HT1080 (cell line): ENCODE measurements around the gene WNT10A. TPM values are rescaled to one million over a fixed set of nuclear protein-coding genes. Genes with fewer than 3 reads are reported as not detected.

Experiments
- DNase-seq: peaks from one replicate; pipeline ENCODE4 v3.0.0-alpha.2; 2015; ENCODE audit warnings: low read depth
- total RNA-seq: library from RNA; depleted of rRNA; stranded (reverse); fragments of >200 nt; shearing (Covaris generic); gene quantifications from 2 replicates; pipeline ENCODE4 v1.2.3, GENCODE V29; 2014

Gene WNT10A
- total RNA-seq, 1 experiment from 2014 or later = not detected

GRCh38 chr2:218892693-218893348 is 12.2 kb downstream of the WNT10A start:
- peak; percentile 44 for DNase-seq

DNA sequence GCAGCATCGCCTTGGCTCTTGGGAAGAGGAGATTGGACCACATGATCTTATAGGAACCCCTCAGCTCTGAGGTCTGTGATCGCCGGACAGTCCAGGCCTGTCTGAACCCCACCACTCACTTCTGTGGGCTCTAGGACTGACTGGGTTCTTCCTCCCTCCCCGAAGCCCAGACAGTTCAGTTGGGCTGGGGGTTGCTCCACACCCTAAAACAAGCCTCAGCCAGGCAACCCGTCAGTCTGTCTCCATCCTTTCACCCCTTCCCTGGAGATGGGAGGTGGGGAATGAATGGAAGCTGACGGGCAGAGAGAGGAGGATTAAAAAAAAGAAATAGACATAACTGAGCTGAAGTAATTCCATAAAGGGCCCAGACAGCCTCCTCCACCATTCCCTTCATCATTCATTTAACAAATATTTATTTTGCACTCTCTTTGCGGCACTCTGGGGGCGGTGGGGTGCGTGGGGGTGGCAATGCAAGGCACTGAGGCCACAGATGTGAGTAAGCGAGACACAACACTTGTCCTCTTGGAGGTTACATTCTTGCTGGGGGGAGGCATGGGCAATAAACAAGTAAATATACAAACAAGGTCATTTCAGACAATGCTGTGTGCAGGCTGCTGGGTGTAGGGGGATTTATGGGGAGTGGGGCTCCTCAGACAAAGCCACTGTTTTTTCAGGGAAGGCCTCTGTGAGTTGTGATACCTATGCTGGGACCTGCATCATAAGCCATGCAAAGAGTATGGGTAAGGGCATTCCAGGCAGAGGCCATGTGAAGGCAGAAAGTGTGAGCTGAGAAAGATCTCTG is 12.9 kb downstream of the WNT10A start:
- DNase-seq = no peak

DNA sequence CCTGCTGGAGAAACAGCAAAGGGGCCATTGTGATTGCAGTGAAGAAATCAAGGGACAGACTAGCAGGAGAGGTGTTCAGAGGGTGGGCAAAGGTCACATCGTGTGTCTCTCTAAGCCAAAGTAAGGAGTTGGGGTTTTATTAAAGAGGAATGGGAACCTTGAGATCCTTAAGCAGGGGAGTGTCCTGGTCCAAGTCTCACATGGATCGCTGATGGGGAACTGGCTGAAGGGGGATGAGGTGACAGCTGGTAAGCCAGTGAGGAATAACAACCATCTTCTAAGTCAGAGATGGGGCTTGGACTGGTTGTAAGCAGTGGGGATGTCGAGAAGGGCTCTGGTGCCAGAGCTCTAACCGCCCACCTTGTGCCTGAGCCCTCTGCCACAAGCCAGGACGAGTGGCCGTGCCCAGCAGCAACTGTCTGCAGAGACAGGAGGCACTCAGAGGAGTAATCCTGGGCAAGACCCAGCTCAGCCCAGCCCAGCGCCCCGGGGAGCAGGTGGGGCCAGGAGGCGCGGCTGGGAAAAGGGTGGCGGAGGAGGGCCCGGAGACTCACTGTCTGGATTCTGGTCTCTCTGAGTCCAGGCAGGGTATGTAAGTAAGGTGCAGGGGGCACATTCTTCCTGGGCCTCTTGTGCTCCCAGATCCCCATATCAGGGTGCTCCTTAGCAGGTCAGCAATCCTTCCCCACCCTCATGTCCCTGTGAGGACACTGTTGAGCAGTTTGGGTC is 13.7 kb downstream of the WNT10A start:
- no peak for DNase-seq

DNA sequence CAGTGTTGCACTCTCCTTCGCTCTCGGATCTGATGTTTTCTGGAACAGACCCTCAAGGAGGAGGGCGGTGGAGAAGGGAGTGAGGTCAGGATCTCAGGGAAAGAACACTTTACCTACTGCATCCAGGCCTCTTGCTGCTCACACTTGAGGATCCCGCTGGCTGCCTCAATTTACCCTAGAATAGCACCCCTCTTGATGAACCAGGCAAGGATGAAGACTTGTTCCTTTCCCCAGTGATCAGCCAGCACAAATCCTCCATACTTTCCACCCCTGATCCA is 14.2 kb downstream of the WNT10A start:
- DNase-seq = no peak

DNA sequence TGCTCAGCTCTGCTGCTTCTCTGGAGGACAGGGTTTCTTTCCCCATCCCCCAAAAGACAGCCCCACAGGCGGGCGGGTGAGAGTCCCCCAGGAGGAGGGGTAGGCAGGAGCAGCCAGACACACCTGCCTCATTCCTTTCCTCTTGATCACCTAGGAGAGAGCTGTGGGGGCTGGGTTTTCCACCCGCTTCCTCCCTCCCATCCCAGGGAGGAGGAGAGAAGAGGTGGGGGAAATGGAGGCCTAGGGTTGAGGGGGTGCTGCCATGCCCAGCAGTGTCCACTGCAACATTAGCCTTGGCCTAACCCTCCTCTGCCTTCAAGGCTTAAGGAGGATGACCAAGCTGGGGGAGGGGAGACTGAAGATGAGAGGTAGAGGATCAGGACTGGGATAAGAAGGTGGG is 14.7 kb downstream of the WNT10A start:
- DNase-seq = no peak

DNA sequence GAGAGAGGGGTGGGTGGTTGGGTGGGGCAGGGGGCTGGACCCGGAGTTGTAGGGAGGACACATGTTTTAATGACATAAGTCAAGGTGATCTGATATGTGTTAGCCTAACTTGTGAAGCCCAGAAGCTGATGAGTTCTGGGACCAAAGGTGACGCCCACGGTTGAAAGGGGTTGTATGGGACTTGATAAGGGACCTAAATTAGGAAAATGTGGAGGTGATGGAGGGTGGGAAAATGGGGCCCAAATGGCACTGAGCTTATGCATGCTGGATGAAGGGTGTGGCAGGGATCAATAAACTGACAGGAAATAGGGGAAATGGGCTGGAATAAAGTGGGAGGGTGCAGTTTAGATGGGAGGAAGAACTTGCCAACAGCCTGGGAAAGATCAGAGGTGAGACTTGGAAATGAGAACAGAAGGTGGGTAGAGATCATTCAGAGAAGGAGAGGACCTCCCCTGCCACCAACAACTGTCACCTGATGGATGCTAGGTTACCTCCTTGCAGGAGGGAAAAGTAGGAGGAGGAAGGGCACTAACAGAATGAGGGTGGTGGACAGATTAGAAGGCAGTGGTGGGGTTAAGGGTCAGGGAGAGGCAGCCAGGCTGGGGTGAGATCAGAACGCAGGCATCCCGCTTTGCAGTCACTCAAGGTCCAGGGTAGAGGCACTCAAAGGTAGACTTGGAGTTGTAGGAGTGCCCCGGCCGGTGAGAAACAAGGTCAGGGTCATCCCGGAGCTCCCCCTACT is 15.3 kb downstream of the WNT10A start:
- no peak for DNase-seq

DNA sequence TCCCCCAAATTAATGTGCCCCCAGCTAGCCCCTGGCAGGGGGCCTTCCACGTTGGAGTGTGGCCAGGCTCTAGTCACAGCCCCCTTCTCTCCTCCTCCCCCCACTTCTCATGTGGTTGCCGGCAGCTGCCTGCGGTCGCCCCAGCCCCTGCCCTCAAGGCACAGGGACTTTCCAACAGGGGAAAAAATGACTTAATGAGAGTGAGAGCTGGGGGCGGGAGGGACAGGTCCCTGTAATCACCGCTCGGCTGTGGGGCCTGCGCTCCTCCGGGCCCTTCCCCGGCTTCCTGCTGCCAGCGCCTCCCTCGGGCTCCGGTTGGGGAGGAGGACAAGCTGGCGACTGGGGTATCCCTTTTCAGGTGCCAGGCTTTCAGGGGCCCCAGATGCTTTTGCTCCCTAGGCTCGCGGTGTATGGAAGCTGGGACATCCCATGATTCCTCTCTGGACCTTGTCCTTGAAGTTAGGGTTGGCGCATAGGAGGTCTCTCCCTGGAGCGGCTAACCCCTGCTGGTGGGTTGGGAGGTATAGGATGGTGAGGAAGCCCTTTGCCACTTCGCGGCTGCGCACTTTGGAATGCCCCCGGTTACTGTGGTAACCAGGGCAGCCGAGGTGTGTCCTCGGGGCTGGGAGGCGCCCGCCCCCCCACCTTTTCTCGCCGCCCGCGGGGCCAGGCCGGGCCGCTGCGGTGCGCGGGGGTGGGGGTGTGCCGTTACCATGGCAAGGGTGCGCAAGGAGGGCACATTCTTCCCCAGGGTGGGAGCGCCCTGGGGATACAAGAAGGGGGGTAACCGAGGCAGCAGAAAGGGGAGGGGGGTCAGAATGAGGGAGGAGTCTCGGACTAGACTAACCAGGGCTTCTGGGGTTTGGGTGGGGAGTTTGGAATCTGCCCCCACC is 16.1 kb downstream of the WNT10A start:
- peak; percentile 30 for DNase-seq

DNA sequence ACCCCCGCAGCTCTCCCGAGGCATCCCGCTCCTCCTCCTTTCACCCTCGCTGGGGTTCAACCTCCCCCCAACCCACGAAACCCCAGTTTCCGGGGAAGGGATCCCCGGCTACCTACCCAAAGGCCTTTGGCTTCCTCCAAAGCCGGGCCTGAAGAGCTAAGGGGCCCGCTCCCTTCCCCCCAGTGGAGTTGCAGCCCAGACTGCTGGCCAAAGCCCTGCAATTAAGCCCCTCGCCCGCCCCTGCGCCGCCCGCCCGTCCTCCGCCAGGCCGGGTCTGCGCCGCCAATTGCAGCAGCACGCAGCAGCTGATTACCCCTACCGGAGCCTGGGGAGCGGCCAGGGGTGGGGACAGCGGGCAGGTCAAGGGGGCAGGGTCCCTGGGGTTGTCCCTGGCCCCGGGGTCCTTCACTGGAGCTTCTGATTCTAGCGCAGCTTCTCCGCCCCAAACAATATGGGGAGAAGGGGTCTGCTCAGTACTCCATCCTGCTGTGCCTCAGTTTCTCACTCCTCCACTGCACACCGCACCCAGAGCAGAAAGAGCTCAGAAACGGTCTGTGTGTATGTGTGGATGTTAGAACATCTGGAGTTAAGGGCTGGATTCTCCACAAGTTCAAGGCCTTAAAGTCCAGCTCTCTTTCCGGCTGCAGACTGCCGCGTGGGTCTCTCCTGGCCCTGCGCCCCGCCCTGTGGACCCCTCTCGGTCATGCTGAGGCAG is 16.9 kb downstream of the WNT10A start:
- no peak for DNase-seq

DNA sequence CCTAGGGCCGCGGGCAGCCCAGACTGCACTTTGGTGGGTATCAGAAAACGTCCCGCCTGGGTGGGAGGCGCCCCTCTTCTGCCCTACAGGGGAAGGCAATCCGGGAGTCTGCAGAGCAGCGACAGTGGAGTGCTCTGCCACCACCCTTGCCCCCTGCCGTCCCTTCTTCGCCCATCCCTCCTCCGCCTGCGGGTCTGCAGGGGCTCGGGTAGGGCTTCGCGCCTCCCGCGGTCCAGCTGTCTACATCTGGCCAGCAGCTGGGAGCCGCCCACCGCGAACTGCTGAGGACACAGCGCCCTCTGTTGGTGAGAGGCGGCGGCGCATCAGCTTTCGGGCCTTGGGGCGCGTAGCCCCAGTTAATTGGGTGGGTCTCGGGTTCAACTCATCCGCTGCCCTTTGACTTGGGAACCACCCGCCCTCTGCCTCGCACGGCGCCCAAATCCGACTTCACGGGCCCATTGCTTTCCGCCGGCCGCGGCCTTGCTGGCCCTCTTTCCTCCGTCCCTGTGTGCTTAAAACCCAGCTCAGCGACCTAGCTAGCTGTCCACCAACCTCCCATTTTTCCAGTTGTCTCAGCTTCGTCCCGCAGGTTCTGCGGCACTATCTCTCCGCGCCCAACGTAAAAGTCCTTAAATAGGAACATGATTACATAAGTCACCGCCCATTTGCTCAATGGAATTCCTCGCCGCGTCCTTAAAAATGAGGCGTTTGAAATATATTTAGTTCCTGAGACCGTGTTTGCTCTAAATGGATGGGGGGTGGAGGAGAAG is 17.6 kb downstream of the WNT10A start:
- peak; percentile 29 for DNase-seq

GRCh38 chr2:218899147-218899546 is 18.5 kb downstream of the WNT10A start:
- DNase-seq = no peak

DNA sequence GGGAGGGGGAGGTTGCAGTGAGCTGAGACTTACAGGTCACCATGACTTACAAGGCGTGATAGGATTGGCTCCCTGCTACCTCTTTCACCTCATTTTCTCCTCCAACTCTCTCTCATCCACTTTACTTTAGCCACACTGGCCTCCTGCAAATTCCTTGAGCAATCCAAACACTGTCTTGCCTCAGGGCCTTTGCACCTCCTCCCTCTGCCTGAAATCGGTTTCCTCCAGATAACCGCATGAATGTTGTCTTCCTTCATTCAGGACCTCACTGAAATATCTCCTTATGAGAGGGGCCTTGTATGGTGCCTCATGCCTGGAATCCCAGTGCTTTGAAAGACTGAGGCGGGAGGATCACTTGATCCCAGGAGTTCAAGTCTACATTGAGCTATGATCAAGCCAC is 21.8 kb downstream of the WNT10A start:
- DNase-seq = no peak

GRCh38 chr2:218904176-218904575 is 23.5 kb downstream of the WNT10A start:
- DNase-seq = peak; percentile 43

GRCh38 chr2:218908721-218909619 is 28.3 kb downstream of the WNT10A start:
- peak; percentile 46 for DNase-seq

DNA sequence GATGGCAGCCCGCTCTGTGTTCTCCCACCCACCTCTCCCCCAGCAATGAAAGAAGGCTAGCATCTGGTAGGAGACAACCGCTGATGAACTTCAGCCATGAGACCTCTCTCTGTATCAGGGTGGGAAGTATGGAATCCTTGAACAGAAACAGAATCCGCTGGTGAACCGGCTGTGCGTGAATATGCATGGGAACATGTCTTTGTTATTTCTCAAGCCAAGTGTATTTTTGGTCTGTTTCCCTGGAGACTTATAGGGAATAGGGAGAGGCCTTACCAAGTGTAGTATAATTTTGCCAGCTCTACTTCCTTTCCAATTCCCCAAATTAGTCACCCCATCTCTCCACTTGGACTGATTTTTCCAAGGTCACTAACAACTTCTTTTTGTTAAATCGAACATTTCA is 30.1 kb downstream of the WNT10A start:
- no peak for DNase-seq

DNA sequence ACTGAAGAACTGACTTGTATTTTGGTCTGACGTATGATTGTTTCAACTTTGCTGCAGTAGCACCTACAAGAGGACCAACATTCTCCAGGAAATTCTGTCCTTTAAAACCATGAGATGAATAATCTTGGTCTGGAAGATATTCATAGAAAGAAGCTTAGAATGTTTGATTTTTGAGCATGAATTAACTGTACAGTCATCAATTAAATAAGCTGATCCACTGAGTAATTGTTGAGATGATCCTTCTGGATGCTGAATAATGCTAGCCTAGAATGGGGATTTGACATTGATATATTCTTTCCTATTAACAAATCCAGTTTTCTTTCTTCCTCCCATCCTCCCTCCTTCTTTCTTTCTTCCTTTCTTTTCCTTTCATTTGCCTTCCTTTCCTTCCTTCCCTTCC is 39.9 kb downstream of the WNT10A start:
- no peak for DNase-seq

DNA sequence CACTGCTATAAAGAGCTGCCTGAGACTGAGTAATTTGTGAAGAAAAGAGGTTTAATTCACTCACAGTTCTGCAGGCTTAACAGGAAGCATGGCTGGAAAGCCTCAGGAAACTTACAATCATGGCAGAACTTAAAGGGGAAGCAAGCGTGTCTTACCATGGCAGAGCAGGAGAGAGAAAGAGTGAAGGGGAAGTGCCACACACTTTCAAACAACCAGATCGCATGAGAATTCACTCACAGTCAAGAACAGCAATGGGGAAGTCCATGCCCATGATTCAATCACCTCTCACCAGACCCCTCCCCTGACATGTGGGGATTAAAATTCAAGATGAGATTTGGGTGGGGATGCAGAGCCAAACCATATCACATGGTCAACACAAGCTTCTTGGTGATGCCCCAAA is 44.1 kb downstream of the WNT10A start:
- no peak for DNase-seq

DNA sequence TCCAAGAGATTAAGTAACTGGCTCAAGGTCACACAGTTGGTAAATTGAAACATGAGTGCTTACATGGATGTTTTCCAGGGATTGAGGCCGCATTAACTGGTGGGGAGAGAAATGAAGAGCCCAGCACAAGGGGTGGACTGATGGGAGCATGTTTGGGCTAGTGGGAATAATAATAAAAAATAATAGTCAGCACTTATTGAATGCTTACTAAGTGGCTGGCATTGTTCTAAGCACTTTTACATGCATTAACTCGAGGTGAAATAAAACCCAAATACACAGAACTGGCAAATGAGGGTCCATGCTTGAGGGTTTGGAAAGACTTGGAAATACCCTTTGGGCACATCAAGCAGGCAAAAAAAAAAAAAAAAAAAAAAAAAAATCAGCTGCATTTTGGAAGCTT is 44.8 kb downstream of the WNT10A start:
- DNase-seq = no peak

GRCh38 chr2:218927422-218927821 is 46.8 kb downstream of the WNT10A start:
- no peak for DNase-seq
